Large intestine (tissue), 3 donors: ENCODE measurements around the gene ZNF507. TPM values are rescaled to one million over a fixed set of nuclear protein-coding genes. Genes with fewer than 3 reads are reported as not detected.

Source experiments
- DNase-seq, 2 donors: peaks; one replicate each; pipeline versions ENCODE4 v3.0.0 to v3.0.0-alpha.2; 2013
- H3K27ac ChIP-seq: one replicate; pipeline ENCODE4 v1.5.1; 2013; ENCODE audit warnings: low read length
- H3K27me3 ChIP-seq: 2 replicates; pipeline ENCODE4 v1.6.1; 2013; ENCODE audit warnings: low read length; ENCODE audit not compliant: control insufficient read depth, insufficient read depth
- H3K36me3 ChIP-seq: 2 replicates; pipeline ENCODE4 v1.6.1; 2013; ENCODE audit warnings: low read length; ENCODE audit not compliant: control insufficient read depth, insufficient read depth
- H3K4me1 ChIP-seq: one replicate; pipeline ENCODE4 v1.6.1; 2013; ENCODE audit warnings: low read length; ENCODE audit not compliant: control insufficient read depth, insufficient read depth
- H3K4me3 ChIP-seq: one replicate; pipeline ENCODE4 v1.5.1; 2013; ENCODE audit warnings: low read length
- H3K9me3 ChIP-seq: one replicate; pipeline ENCODE4 v1.6.1; 2013; ENCODE audit warnings: mild to moderate bottlenecking, low read depth, low read length, moderate library complexity; ENCODE audit not compliant: control insufficient read depth
- WGBS: methylation state at CpG from one replicate; pipeline ENCODE4 v1.1.5; 2013; ENCODE audit warnings: low lambda C conversion rate; ENCODE audit not compliant: insufficient coverage; 5-methylcytosine and 5-hydroxymethylcytosine counted together
- polyA plus RNA-seq: library from polyadenylated mRNA; unstranded; fragments of 120-200 nt; gene quantifications from one replicate; pipeline ENCODE4 v1.2.1, GENCODE V29; 2013

ZNF507 gene
- polyA plus RNA-seq, 1 donor, result 18.6 TPM

DNA sequence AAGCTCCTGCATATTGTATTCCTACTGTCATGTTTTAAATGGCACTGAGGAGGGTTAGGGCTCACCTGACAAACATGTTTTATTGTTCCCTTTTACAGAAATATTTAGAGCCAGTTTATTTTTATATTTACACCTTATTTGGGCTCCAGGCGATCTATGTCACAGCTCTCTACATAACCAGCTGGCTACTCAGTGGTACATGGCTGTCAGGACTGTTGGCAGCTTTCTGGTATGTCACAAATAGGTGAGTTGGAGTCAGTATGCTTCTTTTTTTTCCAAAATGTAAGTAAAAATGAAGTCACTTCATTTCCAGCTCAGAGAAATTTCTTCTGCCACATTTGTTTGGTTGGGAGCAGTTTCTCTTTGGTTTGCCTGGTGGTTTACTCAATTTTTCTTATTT, 91.7 kb downstream of the ZNF507 start:
- Histone ChIP-seq H3K36me3 (peaks cover 48% of the 10 kb centered on the region), H3K4me3 (no peak overlapping the region), H3K9me3 (no peaks in the 10 kb centered on the region), H3K27ac (no peak overlapping the region), H3K4me1 (no peaks in the 10 kb centered on the region), H3K27me3 (no peaks in the 10 kb centered on the region)
- no CpG with 5 or more reads among the region's 1 CpG for WGBS
- no peak for DNase-seq

Other genes starting within 250 kb of the ZNF507 start
- 36.8 TPM for gene DPY19L3, start 60.2 kb downstream of the ZNF507 start, polyA plus RNA-seq
- 130 TPM for gene PDCD5, start 235.6 kb downstream of the ZNF507 start, polyA plus RNA-seq